Pulmonary artery endothelial cell (primary cell): Measurements from ENCODE around the gene GHDC. TPM values are rescaled to one million over a fixed set of nuclear protein-coding genes. Genes with fewer than 3 reads are reported as not detected.
"Not testable (repeated sequence)": the region's sequence is repeated elsewhere in the genome, so short reads cannot be mapped to it uniquely, and the experiment has no call there.

Source experiments
- DNase-seq: peaks from one replicate; pipeline ENCODE4 v3.0.0-alpha.2; 2011; ENCODE audit warnings: low read depth, low spot score
- total RNA-seq: library from RNA; depleted of rRNA; stranded (reverse); fragments of >200 nt; gene quantifications from 2 replicates; pipeline ENCODE4 v1.2.3, GENCODE V29; 2014

Gene GHDC
- total RNA-seq, 1 donor from 2014 or later, result 16.2 TPM

- DNase-seq, result no peak
These were observed 9.1 kb upstream of the GHDC start for GRCh38 chr17:42203354-42203753.

- no peak for DNase-seq
These were observed 8.4 kb upstream of the GHDC start for GRCh38 chr17:42202696-42203095.

- no peak for DNase-seq
These were observed 7.9 kb upstream of the GHDC start for GRCh38 chr17:42202159-42202558.

GRCh38 chr17:42201458-42201772 is 7.1 kb upstream of the GHDC start:
- no peak for DNase-seq

GRCh38 chr17:42200706-42201457 is 6.6 kb upstream of the GHDC start:
- DNase-seq, result peak; percentile 15

- DNase-seq, result no peak
These were observed 5.2 kb upstream of the GHDC start for GRCh38 chr17:42199416-42200011.

- DNase-seq, result no peak
These were observed 4.6 kb upstream of the GHDC start for GRCh38 chr17:42198897-42199296.

- DNase-seq, result no peak
These were observed 3.4 kb upstream of the GHDC start for GRCh38 chr17:42197564-42198156.

- DNase-seq, result no peak
These were observed 902 bp downstream of the GHDC start for GRCh38 chr17:42193216-42193968.

DNA sequence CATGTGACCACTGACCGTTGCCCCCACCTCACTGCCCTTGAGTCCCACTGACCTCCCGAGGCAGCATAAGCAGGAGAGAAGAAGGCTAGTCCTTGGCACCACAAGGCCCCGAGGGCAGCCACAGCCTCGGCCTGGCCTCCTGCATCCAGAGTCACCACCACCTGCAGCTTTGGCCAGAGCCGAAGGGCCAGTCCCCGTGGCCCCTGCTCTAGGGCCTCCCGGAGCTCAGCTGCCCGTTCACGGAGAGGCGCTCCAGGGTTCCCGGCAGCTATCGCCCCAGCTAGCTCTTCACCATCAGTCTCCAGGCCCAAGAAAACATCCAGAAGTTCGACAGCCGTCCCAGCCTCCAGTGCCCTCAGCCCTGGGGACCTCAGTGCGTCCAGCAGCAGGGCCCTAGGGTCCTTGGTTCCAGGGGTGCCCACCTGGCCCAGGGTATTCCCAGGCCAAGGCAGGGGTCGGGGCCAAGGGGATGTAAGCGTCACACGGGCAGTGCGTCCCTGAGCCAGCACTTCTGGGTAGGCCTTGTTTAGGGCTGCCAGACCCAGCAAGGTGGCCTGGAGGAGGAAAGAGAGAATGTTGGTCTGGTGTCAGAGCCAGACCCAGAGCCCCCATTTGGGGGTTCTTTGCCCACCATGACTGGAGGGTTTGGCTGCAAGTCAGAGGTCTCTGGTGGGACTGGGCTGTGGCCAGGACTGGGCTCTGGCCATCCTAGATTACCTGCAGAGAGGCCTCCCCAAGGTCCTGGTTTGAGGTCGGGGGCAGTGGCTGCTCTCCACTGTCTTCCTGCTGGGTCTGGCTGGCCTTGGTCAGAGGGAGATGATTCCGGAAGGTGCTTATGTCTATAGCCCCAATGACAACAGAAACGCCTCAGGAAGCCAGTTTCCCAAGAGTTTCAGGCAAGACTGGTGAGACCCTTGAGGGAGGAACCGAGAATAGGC is 1.8 kb downstream of the GHDC start:
- no peak for DNase-seq

DNA sequence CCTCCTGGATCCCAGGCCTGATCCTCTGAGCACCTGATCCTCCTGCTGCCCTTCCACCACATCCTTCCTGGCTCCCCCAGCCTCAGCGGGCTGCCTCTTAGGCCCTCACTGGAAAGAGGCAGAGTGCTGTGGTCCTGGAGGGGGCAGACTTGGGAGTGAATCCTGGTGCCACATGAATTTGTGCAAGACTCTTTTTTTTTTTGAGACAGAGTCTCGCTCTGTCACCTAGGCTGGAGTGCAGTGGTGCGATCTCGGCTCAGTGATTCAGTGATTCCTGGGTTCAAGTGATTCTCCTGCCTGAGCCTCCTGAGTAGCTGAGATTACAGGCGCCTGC is 3.1 kb downstream of the GHDC start:
- DNase-seq, result no peak

- no peak for DNase-seq
These were observed 3.6 kb downstream of the GHDC start for GRCh38 chr17:42190491-42191274.

GRCh38 chr17:42189651-42189965 is 4.7 kb downstream of the GHDC start:
- DNase-seq, result no peak

DNA sequence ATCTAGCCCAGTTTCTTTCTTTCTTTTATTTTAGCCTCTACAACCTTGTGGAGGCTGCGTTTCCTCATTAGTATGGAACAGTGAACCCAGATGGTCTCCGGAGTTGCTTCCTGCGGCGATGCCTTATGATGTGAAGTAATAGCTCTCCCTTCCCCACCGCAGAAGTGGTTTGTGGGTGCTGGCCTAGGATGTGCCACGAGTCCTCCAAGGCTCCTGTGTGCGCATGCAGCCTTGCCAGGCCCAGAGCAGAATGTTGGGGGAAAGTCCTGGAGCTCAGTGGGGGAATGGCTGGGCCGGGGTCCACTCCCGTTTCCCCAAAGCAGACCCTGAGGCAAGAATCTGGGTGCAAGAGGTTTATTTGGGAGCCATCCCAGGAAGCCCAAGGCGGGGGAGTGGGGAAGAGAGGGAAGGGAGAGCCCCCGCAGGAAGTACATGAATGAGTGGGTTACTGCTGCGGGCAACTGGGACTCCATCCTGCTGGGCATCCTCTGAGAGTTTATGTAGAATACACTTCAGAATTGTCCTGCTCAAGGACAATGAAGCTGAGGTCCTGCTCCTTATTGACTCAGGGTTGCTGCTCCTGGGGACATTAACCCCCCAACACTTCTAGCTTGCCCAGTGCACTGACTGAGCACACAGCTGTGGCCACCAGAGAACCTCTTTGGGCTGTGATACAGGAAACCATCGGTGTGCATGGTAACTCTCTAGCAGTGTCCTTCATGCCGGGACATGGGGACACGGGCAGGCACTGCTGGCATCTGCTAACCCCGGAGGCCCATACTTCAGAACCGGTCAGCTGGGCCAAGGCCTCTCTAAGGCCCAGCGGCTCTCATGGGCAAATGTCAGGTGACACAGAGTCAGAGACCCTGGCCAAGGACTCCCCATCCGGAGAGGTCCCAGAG is 5.3 kb downstream of the GHDC start:
- no peak for DNase-seq

DNA sequence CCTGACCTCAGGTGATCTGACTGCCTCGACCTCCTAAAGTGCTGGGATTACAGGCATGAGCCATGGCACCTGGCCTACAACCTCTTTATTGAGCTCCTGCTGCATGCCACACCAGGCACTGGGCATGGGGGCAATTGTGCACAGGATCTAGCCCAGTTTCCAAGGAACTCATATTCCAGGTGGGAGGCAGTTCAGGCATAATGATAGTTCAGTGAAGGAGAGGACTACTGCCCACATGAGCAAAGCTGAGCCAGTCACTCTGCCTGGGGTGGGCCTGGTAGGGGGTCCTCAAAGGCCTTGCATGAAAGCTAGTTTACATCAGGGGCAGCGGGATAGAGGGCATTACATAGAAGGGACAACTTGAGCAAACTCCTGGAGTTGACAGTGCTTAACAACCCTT is 6.5 kb downstream of the GHDC start:
- no peak for DNase-seq

- DNase-seq, result not testable (repeated sequence)
These were observed 8.1 kb downstream of the GHDC start for GRCh38 chr17:42186191-42186590.

- no peak for DNase-seq
These were observed 8.7 kb downstream of the GHDC start for GRCh38 chr17:42185621-42185930.

DNA sequence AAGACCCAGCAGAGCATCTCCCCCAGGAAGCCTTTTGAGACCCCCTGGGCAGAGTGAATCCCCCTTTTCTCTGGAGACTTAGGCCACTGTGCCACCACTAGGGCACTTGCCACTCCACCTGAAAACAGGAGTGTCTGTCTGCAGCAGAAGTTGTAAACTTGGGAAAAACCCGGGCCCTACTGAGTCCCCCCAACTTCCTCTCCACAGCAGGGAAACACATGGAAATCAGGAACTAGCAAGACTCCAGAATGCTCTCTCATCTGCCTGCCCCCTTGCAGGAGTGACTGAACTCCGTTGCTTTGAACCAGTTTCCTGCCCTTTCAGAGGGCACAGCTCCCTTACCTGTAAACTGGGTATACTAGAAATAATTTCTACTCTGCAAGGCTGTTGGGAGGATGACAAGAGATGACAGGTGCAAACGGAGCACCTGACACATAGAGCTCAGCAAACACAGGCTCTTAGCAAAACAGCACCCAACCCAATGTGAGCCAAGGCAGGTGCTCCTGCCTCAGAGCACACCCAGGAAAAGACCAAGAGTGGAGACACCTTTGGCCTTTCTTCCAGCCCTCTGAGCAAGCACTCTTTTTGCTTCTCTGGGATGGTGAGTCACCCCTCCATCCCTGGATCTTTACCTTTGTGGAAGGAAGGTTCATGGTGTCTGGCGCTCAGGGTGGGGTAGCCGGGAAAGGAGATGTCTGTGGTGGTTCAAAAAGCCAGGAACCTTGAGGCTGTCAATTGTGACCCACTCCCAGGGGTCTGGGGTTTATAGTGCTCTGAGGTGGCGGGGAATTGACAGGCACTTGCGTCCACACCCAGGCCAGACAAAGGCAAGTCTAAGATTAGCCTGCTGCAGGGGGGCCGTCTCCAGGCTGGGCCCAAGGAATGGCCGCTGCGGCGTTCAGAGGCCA is 9.3 kb downstream of the GHDC start, which contains the start of gene HCRT:
TSS of gene HCRT (minus strand) at position 740 of the 908 bp plus-strand sequence. CDS start at position 653, 87 bp downstream.
- no peak for DNase-seq
